Thyroid gland (tissue), 4 donors: ENCODE results near the gene RNF2. TPM values are rescaled to one million over a fixed set of nuclear protein-coding genes. Genes with fewer than 3 reads are reported as not detected.
"Not testable (repeated sequence)": the region's sequence is repeated elsewhere in the genome, so short reads cannot be mapped to it uniquely, and the experiment has no call there.

Experiments
- DNase-seq, 2 donors: peaks; one replicate each; pipeline ENCODE4 v3.0.0-alpha.2; 2019
- H3K27ac ChIP-seq, 3 donors: fragments of 200-600 bp; sonication (generic); 1 replicate in 2 of 3; 2 replicates in 1 of 3; pipeline ENCODE4 v1.5.1; 2016 to 2019; ENCODE audit warnings: mild to moderate bottlenecking in 1 of 3, moderate library complexity in 1 of 3
- H3K27me3 ChIP-seq: fragments of 200-600 bp; sonication (generic); one replicate; pipeline ENCODE4 v1.5.1; 2019
- H3K36me3 ChIP-seq, 2 donors: fragments of 200-600 bp; sonication (generic); one replicate each; pipeline ENCODE4 v1.5.1; 2016 to 2019
- H3K4me1 ChIP-seq, 2 donors: fragments of 200-600 bp; sonication (generic); one replicate each; pipeline ENCODE4 v1.5.1; 2017 to 2019
- H3K4me3 ChIP-seq, 3 donors: fragments of 200-600 bp; sonication (generic); replicated peaks in 1 of 3; 1 replicate in 2 of 3; 2 replicates in 1 of 3; pipeline ENCODE4 v1.5.1; 2016; ENCODE audit warnings: mild to moderate bottlenecking in 1 of 3
- H3K9me3 ChIP-seq: fragments of 200-600 bp; sonication (generic); one replicate; pipeline ENCODE4 v1.5.1; 2017
- POLR2A ChIP-seq, 2 donors: fragments of 450-650 bp; IDR thresholded peaks; one replicate each; pipeline ENCODE4 v1.6.1; 2017; ENCODE audit warnings: antibody characterized with exemption in 2 of 2, mild to moderate bottlenecking in 2 of 2, moderate library complexity in 1 of 2
- WGBS, 2 donors: methylation state at CpG; one replicate each; pipeline ENCODE4 v1.1.5; 2017; 5-methylcytosine and 5-hydroxymethylcytosine counted together
- intact Hi-C: fragments of 100-400 bp; cut with DNase I; formaldehyde crosslinking; loops from one replicate; pipeline ENCODE4 v1.15.1; 2023
- total RNA-seq, 4 donors: library from RNA; depleted of rRNA; stranded (reverse); fragments of >200 nt; gene quantifications; one replicate each; pipeline ENCODE4 v1.2.3, GENCODE V29; 2016
- TF ChIP-seq, protein P1 (sequence below), 6 experiments: fragments of 200-600 bp in 3 of 6; fragments of 450-650 bp in 3 of 6; sonication (generic) in 3 of 6; IDR thresholded peaks; one replicate each; pipeline ENCODE4 v1.5.1; 2016 to 2019; ENCODE audit warnings: antibody characterized with exemption in 6 of 6, mild to moderate bottlenecking in 2 of 6, inconsistent platforms in 1 of 6, moderate library complexity in 1 of 6

RNF2 gene
- 10 to 100 TPM; 18.0 to 23.2 (median 20.8) TPM for total RNA-seq

DNA sequence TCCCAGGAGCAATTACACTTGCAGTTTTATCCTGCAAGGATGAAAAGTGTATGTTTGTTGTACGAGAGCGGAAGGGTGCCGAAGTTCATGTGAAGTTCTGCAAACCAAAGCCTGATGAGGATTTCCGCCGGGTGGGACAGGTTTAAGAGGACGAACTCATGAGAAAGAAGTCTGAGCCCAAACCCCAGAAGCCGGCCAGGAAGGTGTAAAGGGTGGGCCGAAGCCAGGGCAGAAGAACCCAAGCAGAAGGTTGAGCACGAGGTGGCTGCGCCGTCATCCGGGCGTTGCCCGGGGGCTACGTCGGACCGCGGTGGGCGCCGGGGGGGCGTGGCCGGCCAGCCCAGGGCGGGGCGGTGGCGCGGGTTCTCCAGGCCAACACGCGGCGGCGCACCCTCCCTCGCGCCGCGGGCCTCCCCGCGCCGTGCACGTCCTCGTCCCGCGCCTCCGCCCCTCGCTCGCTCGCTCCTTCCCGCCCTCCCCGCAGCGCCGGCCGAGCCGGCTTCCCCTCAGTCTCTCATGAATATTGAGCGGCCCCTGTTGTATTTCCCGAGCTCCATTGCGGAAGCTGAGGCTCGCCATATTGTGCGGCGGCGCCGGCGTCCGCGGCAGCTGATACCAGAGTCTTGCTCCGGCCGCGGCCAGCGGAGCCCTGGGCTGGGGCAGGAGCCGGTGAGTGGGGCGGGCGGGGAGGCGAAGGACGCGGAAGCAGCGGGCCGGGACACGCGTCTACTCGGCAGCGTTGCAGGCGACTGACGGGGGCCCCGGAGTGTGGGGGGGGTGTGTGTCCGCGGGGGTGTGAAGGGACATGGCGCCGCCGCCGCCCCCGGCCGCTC lies at the start of gene RNF2:
Gene RNF2, plus strand, starts transcription at position 578 of the 833 bp plus-strand sequence. CDS start 41,996 bp downstream, outside the sequence.
- 2% methylated on average over 18 to 48 of the region's 89 CpGs for WGBS, 2 donors
- peak; percentile 75 to 76 for DNase-seq
- Histone ChIP-seq H3K27me3 (no peaks in the 10 kb centered on the region), H3K9me3 (no peaks in the 10 kb centered on the region), H3K4me3 (peak within 1 kb of the TSS; percentile 37 to 76 (median 53)), H3K27ac (peak within 1 kb of the TSS; percentile 55 to 86 (median 84)), H3K36me3 (no peaks in the 10 kb centered on the region), H3K4me1 (peaks cover 7 to 11% of the 10 kb centered on the region in 2 donors)
- intact Hi-C loops, result no loop called here
- TF ChIP-seq, protein P1, sequence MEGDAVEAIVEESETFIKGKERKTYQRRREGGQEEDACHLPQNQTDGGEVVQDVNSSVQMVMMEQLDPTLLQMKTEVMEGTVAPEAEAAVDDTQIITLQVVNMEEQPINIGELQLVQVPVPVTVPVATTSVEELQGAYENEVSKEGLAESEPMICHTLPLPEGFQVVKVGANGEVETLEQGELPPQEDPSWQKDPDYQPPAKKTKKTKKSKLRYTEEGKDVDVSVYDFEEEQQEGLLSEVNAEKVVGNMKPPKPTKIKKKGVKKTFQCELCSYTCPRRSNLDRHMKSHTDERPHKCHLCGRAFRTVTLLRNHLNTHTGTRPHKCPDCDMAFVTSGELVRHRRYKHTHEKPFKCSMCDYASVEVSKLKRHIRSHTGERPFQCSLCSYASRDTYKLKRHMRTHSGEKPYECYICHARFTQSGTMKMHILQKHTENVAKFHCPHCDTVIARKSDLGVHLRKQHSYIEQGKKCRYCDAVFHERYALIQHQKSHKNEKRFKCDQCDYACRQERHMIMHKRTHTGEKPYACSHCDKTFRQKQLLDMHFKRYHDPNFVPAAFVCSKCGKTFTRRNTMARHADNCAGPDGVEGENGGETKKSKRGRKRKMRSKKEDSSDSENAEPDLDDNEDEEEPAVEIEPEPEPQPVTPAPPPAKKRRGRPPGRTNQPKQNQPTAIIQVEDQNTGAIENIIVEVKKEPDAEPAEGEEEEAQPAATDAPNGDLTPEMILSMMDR (IDR thresholded peaks at IDR 0.05), result peak in 2 of 6 experiments; percentile 19 to 27
- TF ChIP-seq POLR2A (IDR thresholded peaks at IDR 0.05), result peak in 1 of 2 donors; percentile 50

DNA sequence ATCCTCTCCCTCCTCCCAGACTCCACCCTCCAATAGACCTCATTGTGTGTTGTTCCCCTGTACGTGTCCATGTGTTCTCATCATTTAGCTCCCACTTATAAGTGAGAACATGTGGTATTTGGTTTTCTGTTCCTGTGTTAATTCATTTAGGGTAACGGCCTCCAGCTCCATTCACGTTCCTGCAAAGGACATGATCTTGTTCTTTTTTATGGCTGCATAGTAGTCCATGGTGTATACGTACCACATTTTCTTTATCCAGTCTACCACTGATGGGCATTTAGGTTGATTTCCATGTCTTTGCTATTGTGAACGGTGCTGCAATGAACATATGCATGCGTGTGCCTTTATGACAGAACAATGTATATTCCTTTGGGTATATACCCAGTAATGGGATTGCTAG lies 45.4 kb upstream of the RNF2 start:
- H3K9me3 ChIP-seq, H3K27me3 ChIP-seq, H3K4me1 ChIP-seq, DNase-seq, intact Hi-C loops, H3K27ac ChIP-seq, H3K36me3 ChIP-seq, H3K4me3 ChIP-seq: not testable (repeated sequence)
- WGBS, 2 donors, result 96 to 97% methylated on average over 6 of the region's 6 CpGs

DNA sequence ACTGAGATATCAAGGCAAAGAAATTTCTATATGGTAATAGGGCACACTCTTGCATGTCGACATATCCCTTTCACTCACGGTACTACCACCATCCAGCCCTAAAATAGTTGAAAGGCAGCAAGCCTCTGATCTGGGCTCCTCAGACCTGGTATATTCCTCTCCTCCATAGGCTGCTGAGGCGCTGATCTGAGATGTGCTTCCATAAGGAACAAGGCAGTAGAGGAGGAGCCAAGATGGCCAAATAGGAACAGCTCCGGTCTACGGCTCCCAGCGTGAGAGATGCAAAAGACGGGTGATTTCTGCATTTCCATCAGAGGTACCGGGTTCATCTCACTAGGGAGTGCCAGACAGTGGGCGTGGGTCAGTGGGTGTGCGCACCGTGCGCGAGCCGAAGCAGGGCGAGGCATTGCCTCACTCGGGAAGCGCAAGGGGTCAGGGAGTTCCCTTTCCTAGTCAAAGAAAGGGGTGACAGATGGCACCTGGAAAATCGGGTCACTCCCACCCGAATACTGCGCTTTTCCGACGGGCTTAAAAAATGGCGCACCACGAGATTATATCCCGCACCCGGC lies 44.0 kb upstream of the RNF2 start:
- not testable (repeated sequence) for H3K27me3 ChIP-seq, DNase-seq

DNA sequence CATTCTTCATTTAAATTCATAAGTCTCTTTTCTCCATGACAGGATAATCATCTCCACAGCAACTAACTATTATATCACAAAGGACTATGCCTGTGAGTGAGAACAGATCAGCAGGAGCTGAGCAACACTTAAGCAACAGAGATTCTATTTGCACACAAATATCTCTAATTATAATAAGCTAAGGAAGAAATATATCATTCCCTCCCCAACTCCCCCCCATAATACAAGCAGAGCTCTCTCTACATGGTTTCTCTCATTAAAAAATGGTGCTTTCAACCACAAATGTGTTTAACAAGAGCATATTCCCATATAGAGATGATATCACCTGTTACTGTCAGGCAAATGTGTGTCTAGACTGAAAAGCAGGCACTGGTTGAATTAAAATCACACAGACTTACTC lies 36.5 kb upstream of the RNF2 start:
- Histone ChIP-seq H3K9me3 (no peaks in the 10 kb centered on the region), H3K27ac (no peak overlapping the region), H3K4me1 (no peaks in the 10 kb centered on the region), H3K36me3 (no peaks in the 10 kb centered on the region), H3K4me3 (no peak overlapping the region), H3K27me3 (no peaks in the 10 kb centered on the region)
- TF ChIP-seq POLR2A (IDR thresholded peaks at IDR 0.05), result no peak
- TF ChIP-seq, protein P1 (IDR thresholded peaks at IDR 0.05), result no peak
- intact Hi-C loops, result no loop called here
- no peak for DNase-seq

More for the DNA sequence above, 44.0 kb upstream of the RNF2 start:
- H3K4me1 ChIP-seq, H3K36me3 ChIP-seq, H3K4me3 ChIP-seq, intact Hi-C loops, H3K27ac ChIP-seq, H3K9me3 ChIP-seq: not testable (repeated sequence)
- 93 to 96% methylated on average over 23 to 25 of the region's 26 CpGs for WGBS, 2 donors

DNA sequence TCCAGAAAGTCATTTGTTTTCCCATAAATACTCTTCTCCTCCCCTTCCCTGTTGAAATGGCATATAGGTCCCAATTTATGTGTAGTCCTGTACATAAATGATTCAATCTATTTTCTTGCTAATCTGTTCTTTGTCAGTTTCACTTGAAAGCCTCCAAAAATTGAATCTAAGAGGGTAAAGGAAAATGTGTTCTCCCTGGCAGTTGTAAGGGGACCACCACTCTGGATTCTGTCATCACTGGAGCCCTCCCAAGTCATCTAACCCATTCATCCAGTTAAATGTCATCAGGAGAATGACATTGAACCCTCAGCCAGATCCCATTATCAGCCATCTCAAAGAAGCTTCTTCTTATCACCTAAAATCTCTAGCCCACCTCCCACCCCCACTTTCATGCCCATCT lies 35.0 kb upstream of the RNF2 start:
- H3K4me1 ChIP-seq, result no peaks in the 10 kb centered on the region
- H3K27me3 ChIP-seq, result no peaks in the 10 kb centered on the region
- no peak overlapping the region for H3K4me3 ChIP-seq
- no peak for DNase-seq
- TF ChIP-seq, protein P1 (IDR thresholded peaks at IDR 0.05), result no peak
- no peak for TF ChIP-seq POLR2A (IDR thresholded peaks at IDR 0.05)
- H3K36me3 ChIP-seq, result no peaks in the 10 kb centered on the region
- intact Hi-C loops, result no loop called here
- no peak overlapping the region for H3K27ac ChIP-seq
- H3K9me3 ChIP-seq, result no peaks in the 10 kb centered on the region

DNA sequence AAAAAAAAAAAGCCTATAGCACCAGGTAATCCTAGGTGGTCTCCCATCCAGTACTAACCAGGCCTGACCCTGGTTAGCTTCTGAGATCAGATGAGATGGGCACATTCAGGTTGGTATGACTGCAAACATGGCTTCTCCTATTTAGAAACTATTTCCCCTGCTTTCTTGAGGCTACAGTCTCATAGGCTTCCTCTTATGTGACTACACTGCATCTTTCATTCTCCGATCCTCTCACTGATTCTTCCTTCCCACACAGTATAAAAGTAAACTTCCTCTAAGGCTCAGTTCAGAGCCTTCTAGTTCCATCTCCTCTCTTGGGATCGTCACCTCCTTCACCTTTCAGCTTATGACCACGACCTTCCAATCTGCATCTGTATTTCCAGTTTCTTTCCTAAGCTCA lies 30.4 kb upstream of the RNF2 start:
- intact Hi-C loops, result no loop called here
- Histone ChIP-seq H3K9me3 (no peaks in the 10 kb centered on the region), H3K4me3 (no peak overlapping the region), H3K4me1 (no peaks in the 10 kb centered on the region), H3K36me3 (no peaks in the 10 kb centered on the region), H3K27ac (no peak overlapping the region), H3K27me3 (no peaks in the 10 kb centered on the region)
- no peak for DNase-seq
- 83 to 87% methylated on average over 3 of the region's 3 CpGs for WGBS, 2 donors
- TF ChIP-seq, protein P1 (IDR thresholded peaks at IDR 0.05), result no peak
- no peak for TF ChIP-seq POLR2A (IDR thresholded peaks at IDR 0.05)
